HUES6 (cell line): ENCODE measurements around the gene RIPK3.
A peak's percentile ranks its signal among the peaks of the same experiment; 100 is the strongest.
"Not testable (repeated sequence)": the region's sequence is repeated elsewhere in the genome, so short reads cannot be mapped to it uniquely, and the experiment has no call there.

ENCODE experiments used
- H3K27ac ChIP-seq: 2 replicates; pipeline ENCODE4 v1.7.0; 2013; ENCODE audit warnings: low read depth, mild to moderate bottlenecking, low read length, inconsistent platforms
- H3K27me3 ChIP-seq: 2 replicates; pipeline ENCODE4 v1.6.1; 2013; ENCODE audit warnings: low read length; ENCODE audit not compliant: control insufficient read depth, insufficient read depth
- H3K36me3 ChIP-seq: 2 replicates; pipeline ENCODE4 v1.6.1; 2013; ENCODE audit warnings: low read length; ENCODE audit not compliant: control insufficient read depth, insufficient read depth
- H3K4me1 ChIP-seq: 2 replicates; pipeline ENCODE4 v1.6.1; 2013; ENCODE audit warnings: low read length; ENCODE audit not compliant: control insufficient read depth, insufficient read depth
- H3K4me3 ChIP-seq: 2 replicates; pipeline ENCODE4 v1.5.1; 2013; ENCODE audit warnings: low read depth, low read length
- H3K9ac ChIP-seq: one replicate; pipeline ENCODE4 v1.6.1; 2013; ENCODE audit warnings: mild to moderate bottlenecking, low read length
- H3K9me3 ChIP-seq: 2 replicates; pipeline ENCODE4 v1.6.1; 2013; ENCODE audit warnings: low read depth, low read length; ENCODE audit not compliant: control insufficient read depth, insufficient read depth

The RIPK3 gene

DNA sequence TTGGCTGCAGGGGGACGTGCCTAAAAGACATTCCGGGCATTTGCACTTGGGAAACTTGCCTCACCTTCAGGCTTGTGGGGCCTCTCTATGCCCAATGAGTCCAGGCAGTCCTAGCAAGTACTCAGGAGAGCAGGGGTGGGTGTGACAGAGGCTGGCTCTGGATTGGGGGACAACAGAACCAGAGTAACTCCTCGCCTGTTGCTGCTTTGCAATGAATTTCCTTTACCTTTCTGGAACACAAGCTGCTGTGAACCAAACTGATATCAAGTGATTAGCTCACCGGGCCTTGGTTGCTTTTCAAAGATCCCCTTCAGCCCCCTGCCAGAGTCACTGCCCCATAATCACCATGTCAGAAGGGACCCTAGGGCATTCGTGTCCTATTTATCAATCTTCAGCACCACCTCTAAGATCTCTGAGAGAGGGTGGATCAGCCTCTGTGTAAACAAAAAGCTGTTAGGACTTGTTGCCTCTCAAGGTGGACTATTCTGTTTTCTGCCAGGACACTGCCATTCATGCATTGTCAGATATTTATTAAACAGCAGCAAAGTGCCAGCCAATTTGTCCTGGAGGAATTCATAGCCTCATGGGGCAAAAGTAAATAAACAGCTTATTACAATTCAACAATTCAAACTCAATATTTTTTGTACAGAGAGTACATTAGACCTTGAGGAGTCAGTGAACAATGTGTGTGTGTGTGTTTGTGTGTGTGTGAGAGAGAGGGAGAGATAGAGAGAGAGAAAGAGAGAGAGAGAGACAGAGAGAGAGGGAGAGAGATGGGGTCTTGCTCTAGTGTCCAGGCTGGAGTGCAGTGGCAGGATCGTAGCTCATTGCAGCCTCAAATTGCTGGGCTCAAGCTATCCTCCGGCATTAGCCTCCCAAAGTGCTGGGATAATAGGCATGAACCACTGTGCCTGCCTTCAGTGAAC, 39.5 kb upstream of the RIPK3 start:
- H3K4me3 ChIP-seq = no peak overlapping the region
- H3K27ac ChIP-seq = no peak overlapping the region
- peaks cover 22% of the 10 kb centered on the region for H3K4me1 ChIP-seq
- H3K36me3 ChIP-seq = peaks cover 1% of the 10 kb centered on the region; the same call in 1 of the 2 replicates
- H3K9ac ChIP-seq = no peak overlapping the region
- H3K27me3 ChIP-seq = no peaks in the 10 kb centered on the region
- H3K9me3 ChIP-seq = no peaks in the 10 kb centered on the region

DNA sequence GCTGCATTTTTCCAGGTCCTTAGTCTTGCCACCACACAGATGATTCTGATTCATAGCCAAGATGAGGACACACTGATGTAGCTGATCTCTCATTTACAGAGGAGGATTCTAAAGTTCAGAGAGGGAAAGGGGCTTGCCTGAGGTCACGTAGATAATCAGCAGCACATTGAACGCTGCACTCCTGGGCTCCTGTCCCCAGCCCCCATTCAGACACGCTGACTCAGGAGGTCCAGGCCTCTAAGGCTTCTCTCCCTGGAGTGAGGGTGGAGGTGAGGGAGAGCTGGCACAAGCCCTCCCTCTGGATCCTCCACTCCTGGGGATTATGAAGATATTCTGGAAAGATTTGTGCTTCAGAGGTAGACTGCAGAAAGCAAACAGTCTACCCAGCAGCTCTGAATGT, 38.5 kb upstream of the RIPK3 start:
- peaks cover 22% of the 10 kb centered on the region for H3K4me1 ChIP-seq
- no peaks in the 10 kb centered on the region for H3K9me3 ChIP-seq
- H3K36me3 ChIP-seq = peaks cover 9% of the 10 kb centered on the region
- no peak overlapping the region for H3K9ac ChIP-seq
- H3K4me3 ChIP-seq = no peak overlapping the region
- no peaks in the 10 kb centered on the region for H3K27me3 ChIP-seq
- H3K27ac ChIP-seq = no peak overlapping the region

DNA sequence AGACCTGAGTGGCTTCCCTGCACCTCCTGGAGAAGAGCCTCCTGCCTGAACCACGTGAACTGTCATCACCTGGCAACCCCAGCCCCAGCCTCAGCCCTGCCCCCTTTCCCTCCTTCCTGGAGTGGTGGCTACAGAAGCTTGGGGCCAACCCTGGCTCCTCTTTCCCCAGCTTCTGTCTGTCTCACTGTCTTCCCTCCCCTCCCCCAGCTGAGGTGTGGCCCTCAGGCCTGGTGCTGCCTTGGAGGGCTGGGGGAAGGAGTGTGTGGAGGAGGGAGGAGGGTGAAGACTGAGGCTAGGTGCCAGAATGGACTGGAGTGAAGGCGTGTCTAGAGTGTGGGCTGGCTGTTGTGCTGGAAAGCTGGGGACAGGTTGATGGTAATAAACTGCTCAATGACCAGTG, 37.9 kb upstream of the RIPK3 start:
- Histone ChIP-seq H3K27me3 (no peaks in the 10 kb centered on the region), H3K9ac (no peak overlapping the region), H3K4me3 (no peak overlapping the region), H3K4me1 (peaks cover 22% of the 10 kb centered on the region), H3K36me3 (peaks cover 16% of the 10 kb centered on the region), H3K27ac (no peak overlapping the region), H3K9me3 (no peaks in the 10 kb centered on the region)

DNA sequence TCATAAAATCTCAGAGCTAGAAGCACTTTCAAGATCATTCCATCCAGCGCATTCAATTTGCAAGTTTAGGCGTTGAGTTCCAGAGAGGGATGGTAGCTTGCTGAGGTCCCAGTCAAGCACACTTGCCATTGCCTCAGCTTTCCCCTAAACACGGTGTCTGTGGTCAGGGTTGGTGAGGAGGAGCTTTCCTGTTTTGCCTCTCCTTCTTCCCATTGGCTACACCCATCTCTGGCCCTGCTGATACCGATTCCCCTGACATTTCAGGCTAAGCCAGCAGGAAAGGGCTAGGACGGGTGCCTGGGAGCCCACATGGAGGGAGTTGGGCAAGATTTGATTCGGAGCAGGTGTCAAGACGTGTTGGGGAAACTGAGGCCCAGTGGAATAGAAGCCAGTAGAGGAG, 37.3 kb upstream of the RIPK3 start:
- Histone ChIP-seq H3K27me3 (no peaks in the 10 kb centered on the region), H3K27ac (no peak overlapping the region), H3K9me3 (no peaks in the 10 kb centered on the region), H3K9ac (no peak overlapping the region), H3K4me1 (peaks cover 22% of the 10 kb centered on the region), H3K4me3 (no peak overlapping the region), H3K36me3 (peaks cover 20% of the 10 kb centered on the region)

DNA sequence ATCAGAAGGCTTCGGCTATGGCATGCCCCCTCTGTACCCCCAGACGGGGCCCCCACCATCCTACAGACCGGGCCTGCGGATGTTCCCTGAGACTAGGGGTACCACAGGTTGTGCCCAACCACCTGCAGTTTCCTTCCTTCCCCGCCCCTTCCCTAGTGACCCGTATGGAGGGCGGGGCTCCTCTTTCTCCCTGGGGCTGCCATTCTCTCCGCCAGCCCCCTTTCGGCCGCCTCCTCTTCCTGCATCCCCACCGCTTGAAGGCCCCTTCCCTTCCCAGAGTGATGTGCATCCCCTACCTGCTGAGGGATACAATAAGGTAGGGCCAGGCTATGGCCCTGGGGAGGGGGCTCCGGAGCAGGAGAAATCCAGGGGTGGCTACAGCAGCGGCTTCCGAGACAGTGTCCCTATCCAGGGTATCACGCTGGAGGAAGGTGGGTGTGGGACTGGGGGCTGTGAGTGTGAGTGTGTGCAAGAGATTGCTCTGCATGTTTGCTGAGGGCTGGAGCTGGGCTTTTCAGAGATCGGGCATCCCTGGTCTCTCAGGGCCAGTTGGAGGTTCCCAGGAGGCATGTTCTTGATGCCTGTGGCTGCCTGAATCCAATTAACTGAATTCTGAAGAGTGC, 36.8 kb upstream of the RIPK3 start:
- peak overlapping the region; percentile 34; the same call in 1 of the 2 replicates for H3K4me3 ChIP-seq
- no peaks in the 10 kb centered on the region for H3K9me3 ChIP-seq
- no peak overlapping the region for H3K9ac ChIP-seq
- no peak overlapping the region for H3K27ac ChIP-seq
- H3K36me3 ChIP-seq = peaks cover 25% of the 10 kb centered on the region
- H3K4me1 ChIP-seq = peaks cover 22% of the 10 kb centered on the region
- no peaks in the 10 kb centered on the region for H3K27me3 ChIP-seq

DNA sequence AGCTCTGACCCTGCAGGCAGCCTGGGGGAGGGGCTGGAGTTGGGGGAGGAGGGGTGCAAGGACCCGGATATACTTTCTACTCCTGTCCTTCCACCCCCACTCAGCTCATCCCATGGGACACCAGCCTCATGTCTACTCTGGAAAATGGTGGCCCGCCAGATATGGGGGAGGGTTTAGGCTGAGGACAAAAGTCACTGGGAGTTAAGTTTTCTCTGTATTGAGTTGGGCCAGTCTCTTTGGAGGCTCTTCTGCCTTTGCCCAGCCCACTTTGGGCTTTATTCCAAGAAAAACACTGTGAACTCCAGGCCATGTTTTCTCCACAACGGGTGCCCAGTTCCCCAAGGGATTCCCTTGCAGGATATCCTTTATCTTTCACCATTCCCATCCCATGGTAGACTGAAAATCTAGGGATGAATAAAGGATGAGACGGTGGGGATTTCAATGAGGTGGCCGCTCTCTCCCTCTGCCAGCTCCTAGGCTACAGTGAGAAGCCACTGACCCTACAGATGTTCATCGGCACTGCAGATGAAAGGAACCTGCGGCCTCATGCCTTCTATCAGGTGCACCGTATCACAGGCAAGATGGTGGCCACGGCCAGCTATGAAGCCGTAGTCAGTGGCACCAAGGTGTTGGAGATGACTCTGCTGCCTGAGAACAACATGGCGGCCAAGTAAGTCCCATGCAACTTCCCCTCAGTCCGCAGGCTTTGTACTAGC, 33.1 kb upstream of the RIPK3 start:
- no peak overlapping the region for H3K9ac ChIP-seq
- peaks cover 22% of the 10 kb centered on the region for H3K4me1 ChIP-seq
- no peaks in the 10 kb centered on the region for H3K9me3 ChIP-seq
- no peaks in the 10 kb centered on the region for H3K27me3 ChIP-seq
- H3K27ac ChIP-seq = no peak overlapping the region
- peaks cover 32% of the 10 kb centered on the region for H3K36me3 ChIP-seq
- H3K4me3 ChIP-seq = no peak overlapping the region

DNA sequence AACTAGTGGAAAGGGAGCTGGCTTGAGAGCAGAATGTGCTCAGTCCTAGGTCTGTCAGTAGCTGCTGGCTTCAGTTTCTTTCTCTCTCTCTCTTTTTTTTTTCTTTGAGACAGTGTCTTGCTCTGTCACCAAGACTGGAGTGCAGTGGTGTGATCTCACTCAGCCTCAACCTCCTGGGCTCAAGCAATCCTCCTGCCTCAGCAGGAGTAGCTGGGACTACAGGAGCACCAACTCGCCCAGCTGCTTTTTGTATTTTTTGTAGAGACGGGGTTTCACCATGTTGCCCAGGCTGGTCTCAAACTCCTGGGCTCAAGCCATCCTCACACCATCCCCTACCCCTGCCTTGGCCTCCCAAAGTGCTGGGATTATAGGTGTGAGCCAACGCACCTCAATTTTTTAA, 31.8 kb upstream of the RIPK3 start:
- H3K36me3 ChIP-seq = peaks cover 32% of the 10 kb centered on the region
- H3K4me1 ChIP-seq = peaks cover 12% of the 10 kb centered on the region
- H3K27me3 ChIP-seq, H3K27ac ChIP-seq, H3K9me3 ChIP-seq, H3K4me3 ChIP-seq, H3K9ac ChIP-seq: not testable (repeated sequence)

DNA sequence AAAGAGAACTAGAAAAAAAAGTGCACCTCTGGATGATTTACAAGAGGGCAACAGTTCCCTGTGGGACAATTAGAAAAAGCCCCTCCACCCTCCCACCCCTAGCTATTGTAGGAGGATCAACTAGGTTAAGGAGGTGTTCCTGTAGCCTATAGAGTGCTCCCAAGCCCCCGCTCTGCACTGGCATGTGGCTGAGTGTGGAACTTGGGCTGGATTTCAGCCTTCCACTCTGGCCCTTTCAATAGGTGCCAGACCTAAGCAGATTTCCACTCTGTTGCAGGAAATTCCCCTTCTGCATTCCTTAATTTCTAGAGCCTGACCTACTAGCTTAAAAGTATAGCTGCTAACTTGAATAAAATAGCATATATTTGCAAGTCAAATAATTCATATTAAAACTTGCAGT, 31.0 kb upstream of the RIPK3 start:
- Histone ChIP-seq H3K9ac (no peak overlapping the region), H3K27me3 (no peaks in the 10 kb centered on the region), H3K36me3 (peaks cover 32% of the 10 kb centered on the region), H3K27ac (no peak overlapping the region), H3K9me3 (no peaks in the 10 kb centered on the region), H3K4me3 (no peak overlapping the region), H3K4me1 (peaks cover 10% of the 10 kb centered on the region)

DNA sequence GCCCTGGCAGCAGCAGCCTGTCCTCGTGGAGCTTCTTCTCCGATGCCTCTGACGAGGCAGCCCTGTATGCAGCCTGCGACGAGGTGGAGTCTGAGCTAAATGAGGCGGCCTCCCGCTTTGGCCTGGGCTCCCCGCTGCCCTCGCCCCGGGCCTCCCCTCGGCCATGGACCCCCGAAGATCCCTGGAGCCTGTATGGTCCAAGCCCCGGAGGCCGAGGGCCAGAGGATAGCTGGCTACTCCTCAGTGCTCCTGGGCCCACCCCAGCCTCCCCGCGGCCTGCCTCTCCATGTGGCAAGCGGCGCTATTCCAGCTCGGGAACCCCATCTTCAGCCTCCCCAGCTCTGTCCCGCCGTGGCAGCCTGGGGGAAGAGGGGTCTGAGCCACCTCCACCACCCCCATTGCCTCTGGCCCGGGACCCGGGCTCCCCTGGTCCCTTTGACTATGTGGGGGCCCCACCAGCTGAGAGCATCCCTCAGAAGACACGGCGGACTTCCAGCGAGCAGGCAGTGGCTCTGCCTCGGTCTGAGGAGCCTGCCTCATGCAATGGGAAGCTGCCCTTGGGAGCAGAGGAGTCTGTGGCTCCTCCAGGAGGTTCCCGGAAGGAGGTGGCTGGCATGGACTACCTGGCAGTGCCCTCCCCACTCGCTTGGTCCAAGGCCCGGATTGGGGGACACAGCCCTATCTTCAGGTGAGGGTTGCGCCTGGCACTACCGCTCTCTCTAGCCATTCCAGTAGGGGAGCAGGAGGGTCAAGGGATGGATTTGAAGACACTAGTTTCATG, 30.3 kb upstream of the RIPK3 start:
- no peak overlapping the region for H3K9ac ChIP-seq
- H3K4me3 ChIP-seq = no peak overlapping the region
- H3K27me3 ChIP-seq = no peaks in the 10 kb centered on the region
- H3K27ac ChIP-seq = no peak overlapping the region
- peaks cover 9% of the 10 kb centered on the region for H3K4me1 ChIP-seq
- H3K36me3 ChIP-seq = peaks cover 32% of the 10 kb centered on the region
- H3K9me3 ChIP-seq = no peaks in the 10 kb centered on the region

DNA sequence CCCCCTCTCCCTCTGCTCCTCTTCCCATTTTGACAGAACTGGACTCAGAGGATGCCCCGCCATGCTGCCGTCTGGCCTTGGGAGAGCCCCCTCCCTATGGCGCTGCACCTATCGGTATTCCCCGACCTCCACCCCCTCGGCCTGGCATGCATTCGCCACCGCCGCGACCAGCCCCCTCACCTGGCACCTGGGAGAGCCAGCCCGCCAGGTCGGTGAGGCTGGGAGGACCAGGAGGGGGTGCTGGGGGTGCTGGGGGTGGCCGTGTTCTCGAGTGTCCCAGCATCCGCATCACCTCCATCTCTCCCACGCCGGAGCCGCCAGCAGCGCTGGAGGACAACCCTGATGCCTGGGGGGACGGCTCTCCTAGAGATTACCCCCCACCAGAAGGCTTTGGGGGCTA, 29.7 kb upstream of the RIPK3 start:
- H3K36me3 ChIP-seq = peaks cover 32% of the 10 kb centered on the region
- H3K9ac ChIP-seq = no peak overlapping the region
- H3K27me3 ChIP-seq = no peaks in the 10 kb centered on the region
- H3K9me3 ChIP-seq = no peaks in the 10 kb centered on the region
- H3K27ac ChIP-seq = no peak overlapping the region
- peak overlapping the region; percentile 62 for H3K4me3 ChIP-seq
- peaks cover 9% of the 10 kb centered on the region for H3K4me1 ChIP-seq
